Measurements from ENCODE around the gene MBNL1.

GRCh38 chr3:152287898-152288576, 19.3 kb downstream of the MBNL1 start:
- no peak for TF ChIP-seq CTCF (IDR thresholded peaks at IDR 0.05)
- TF ChIP-seq EZH2 (IDR thresholded peaks at IDR 0.05) = no peak

Measured in neural progenitor cell (in vitro differentiated cells).